HG03097 (cell line): ENCODE data around the gene PLXDC2.
A peak's percentile ranks its signal among the peaks of the same experiment; 100 is the strongest.

Experiments
- ATAC-seq: cut with Tn5 transposase; IDR thresholded peaks from one replicate; pipeline ENCODE4 v1.9.1; 2021; ENCODE audit not compliant: unreplicated experiment, low FRiP score

The PLXDC2 gene

DNA sequence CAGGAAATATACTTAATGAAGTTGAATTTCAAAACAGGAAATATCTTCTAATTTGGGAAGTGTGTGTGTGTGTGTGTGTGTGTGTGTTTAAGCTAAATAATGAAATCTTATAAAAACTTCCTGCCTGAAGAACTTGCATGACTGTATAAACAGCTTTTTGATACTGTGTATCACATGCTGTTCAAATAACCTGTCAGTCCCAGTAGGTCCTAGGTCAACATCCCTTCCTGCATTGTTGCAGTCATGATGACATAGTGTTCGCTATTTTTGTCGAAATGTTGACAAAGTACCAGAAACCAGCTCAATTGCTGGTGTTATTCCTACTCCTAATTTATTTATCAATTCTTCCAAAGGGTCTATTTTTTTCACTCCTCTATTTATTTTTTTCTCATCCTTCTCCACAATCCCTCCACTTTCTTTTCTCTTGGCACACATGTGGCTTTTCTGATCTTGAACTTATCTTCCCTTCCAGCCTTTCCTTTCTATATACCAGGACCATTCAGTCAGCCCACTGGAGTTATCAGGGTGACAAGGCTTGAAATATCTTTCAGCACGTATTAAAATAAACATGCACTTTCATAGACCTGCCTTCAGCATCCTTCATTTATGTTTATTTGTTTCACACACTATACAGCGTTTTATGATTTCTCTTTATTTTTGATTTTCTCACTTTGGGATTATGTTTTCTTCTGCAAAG, 115.8 kb downstream of the PLXDC2 start:
- no peak for ATAC-seq

- ATAC-seq, result no peak
These were observed 116.7 kb downstream of the PLXDC2 start for GRCh38 chr10:19932806-19933371.

DNA sequence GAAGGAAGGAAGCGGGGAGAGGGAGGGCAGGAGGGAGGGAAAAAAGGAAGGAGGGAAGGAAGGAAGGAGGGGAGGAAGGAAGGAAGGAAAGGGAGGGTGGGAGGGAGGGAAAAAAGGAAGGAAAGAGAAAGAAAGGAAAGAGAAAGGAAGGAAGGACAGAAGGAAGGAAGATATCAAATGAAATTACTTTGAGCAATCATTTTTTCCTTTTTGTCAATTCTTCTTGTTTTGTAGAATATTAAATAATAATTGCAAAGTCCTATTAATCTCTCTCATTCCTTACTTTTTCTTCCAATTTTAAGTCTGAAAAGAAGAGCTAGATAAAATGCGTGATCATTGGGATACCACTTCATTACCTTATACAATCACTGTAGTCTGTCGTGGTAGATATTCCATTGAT, 117.5 kb downstream of the PLXDC2 start:
- no peak for ATAC-seq

DNA sequence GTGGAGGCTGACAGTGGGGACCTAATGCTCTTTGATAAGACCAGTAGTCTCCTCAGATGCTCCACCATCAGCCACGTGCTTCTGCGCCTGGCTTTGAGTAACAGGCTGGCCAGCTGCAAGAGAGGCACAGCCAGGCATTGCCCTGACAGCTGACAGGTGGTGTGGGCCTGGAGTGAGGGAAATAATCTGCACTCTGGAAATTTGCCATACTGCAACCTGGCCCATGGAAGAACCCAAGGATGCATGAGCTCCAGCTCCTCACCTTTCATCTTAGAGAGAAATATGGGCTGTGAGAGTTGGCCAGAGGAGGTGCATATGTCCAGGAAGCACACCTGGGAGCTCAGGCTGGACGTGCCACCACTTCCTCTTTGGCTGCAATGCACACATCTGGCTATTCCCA, 118.9 kb downstream of the PLXDC2 start:
- ATAC-seq, result no peak

DNA sequence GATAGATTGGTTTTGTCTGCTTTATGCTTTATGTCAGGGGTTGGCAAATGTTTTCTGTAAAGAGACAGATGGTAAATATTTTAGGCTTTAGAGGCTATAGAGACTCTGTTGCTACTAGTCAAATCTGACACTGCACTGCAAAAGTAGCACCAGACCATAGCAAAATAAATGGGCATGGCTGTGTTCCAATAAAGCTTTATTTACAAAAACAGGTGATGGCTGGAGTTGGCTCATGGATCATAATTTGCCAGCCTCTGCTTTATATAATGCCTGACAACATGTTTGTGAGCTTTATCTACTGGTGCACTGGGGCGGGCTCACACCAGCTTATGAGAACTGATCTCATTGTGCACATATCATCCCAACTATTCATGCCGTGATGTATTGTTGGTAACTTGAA, 120.1 kb downstream of the PLXDC2 start:
- no peak for ATAC-seq

DNA sequence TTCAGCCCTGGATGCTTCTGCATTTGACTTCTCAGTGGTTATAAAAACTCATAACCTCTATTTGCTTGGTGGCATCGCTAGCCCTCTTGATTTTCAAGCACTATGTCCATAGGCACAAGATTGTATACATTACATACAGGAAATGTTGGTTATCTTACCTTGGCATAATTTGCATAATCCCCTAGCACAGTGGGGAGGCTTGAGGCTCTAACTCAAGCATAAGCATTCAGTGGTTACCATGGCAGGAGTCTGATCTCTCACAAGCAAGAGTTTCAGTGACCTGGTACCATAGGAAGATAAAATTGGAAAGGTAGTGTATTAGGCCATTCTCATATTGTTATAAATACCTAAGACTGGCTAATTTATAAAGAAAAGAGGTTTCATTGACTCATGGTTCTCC, 121.8 kb downstream of the PLXDC2 start:
- ATAC-seq, result no peak

- no peak for ATAC-seq
These were observed 125.1 kb downstream of the PLXDC2 start for GRCh38 chr10:19941206-19941880.

DNA sequence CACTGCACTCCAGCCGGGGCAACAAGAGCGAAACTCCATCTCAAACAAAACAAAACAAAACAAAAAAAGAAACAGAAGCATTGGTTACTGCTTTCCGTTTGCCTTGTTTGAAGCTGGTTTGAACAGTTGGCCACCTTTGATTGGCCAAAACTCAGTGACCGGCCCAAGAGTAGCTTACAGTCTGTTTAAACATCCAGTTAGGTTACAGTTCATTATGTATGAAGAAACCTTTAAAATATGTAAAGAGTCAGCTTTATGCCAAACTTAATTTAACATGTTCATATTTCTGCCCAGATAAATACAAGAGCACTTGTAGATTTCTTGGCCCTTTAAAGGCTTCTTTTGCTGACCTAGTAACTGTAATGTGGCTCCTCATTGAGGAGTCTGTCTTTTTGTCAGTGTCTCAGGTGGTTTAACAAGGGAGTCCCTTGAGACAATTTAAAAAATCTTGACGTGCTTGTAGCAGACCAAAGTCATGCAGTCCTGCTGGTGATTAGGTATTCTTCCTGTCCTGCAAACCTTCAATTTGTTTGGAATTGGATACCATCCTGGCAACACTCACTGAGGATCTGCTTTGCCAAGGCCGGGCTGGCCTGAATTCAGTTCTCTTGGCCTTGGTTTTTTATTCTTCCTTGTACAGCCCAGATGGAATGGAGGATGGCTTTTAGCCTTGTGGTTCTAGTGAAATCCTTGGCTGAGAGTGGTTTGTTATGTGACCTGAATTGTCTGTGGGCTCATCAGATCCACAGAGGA, 128.9 kb downstream of the PLXDC2 start:
- ATAC-seq, result no peak

- ATAC-seq, result no peak
These were observed 130.0 kb downstream of the PLXDC2 start for GRCh38 chr10:19946245-19946644.

- ATAC-seq, result no peak
These were observed 130.6 kb downstream of the PLXDC2 start for GRCh38 chr10:19946791-19947190.

GRCh38 chr10:19947215-19947614, 131.0 kb downstream of the PLXDC2 start:
- ATAC-seq, result no peak

GRCh38 chr10:19947656-19948055, 131.4 kb downstream of the PLXDC2 start:
- ATAC-seq, result peak; percentile 81

GRCh38 chr10:19952224-19953010, 136.2 kb downstream of the PLXDC2 start:
- ATAC-seq, result no peak

DNA sequence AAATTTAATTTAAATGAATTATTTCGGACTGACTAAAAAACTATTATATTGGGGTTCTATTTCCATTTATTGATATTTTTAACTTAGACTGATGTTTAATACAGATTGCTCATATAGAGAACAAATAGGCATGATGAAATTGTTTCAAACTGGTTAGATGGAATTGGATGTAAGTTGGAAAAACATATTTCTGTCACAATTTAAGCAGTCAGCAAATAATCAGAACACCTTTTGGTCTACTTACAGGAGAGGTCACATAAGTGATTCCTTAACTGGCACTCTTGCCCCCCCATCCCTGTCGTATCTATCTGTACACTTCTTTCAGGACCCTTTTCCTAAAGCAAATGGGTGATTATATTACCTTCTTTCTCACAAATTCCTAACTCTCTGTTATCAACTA, 138.4 kb downstream of the PLXDC2 start:
- no peak for ATAC-seq

DNA sequence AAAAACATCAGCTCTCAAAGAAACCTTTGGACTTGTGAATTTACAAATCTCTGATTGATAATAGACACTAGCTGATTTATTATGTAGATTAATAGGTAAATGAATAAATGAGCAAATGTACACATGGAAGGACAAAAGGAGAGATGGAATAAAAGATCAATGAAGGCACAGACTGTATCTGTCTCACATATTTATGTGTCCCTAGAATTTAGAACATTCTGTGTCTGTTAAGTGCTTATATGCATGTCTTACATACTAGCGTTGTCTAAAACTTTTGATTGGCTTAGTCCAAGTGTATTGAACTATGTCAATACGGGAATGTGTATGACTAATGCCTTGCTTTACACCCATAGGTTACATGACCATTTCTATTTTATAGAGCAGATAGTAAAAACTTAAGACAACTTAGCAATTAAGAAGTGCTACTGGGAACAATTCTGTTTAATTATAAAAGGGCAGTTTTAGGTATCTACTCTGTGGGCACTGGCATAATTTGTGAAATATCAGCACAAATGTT, 140.3 kb downstream of the PLXDC2 start:
- ATAC-seq, result no peak

GRCh38 chr10:19958787-19959186, 142.6 kb downstream of the PLXDC2 start:
- ATAC-seq, result peak; percentile 100

DNA sequence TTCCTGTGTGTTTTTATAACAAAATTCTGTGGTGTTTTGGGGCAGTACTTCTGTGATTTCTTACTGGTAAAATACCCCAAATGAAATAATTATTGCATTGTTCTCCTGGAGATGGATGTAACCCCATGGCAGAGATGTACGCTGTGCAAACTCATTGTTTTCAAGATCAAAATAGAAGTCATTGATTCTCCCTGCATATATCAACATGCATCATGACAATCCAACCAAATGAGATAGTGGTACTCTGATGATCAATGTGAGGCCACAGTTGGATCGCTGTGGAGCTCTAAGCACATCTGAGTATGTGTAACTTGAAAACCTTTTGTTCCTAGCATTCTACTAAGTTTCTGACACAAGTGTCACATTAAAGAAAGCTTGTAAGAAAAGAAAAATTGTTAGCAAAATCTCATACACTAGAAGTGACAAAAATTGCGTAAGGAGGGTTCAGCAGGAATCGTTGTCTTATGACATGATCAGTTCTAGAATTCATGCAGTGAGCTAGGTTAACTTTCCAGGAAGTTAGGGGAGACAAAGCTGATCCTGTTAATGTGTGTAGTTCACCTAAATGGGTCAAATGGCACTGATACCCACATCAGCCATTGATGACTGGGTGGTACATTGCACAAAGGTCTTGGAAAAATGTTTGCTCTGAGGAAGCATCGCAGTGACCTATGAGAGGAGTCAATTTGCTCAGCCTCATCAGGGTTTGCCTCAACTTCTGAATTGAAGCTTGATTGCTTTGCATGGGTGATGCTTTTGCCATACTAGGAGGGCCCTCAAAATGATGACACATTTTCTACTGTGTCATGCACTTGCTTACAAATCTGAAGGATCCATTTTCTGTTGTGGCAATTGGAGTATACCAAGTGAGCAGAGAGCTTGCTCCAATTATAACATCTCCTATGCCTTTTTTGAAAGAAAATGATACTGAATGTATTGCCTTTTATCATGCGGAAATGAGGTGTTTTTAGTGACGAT, 145.1 kb downstream of the PLXDC2 start:
- no peak for ATAC-seq

DNA sequence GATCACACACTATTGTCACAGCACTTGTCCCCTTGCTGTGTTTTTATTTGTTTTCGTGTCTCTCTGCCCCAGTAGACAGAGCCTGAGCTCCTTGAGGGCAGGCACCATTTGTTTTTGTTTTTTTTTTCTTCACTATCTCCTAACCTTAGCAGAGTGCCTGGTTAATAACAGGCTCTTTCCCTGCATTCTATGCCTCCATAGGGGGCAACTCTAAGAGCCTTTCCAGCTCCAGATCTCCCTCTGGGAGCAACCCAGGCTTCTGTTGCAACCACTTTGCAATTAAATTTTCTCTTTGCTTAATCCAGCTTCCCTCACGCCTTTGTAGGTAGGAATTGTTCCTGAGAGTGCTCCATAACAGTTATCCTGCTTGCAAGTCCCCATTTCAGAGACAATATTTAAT, 148.4 kb downstream of the PLXDC2 start:
- no peak for ATAC-seq

DNA sequence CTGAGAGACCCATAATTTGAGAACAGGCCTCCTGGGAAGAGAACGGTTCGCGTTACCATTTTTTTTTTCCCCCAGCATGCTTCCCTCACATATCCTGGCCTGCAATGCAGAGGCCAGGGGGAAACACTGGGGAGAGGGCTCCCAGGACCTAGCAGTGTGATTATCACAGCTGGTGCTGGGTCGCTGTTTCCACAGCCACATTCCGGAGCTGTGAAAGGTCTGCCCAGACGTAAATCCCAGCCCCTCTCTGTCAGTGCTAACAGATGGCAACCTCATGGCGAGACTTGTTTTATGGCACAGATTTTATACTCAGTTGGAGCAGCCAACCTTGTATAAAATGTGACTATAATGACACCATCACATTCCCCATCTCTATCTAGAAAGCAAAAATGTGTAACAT, 150.5 kb downstream of the PLXDC2 start:
- no peak for ATAC-seq
